NCI-H345 treated with DMSO at 0.1 percent for 48 hours (cell line): ENCODE results near the gene PRSS16.

Source experiments
- DNase-seq: peaks from one replicate; lab custom pipeline; 2025; ENCODE audit not compliant: unreplicated experiment; lab: John Stamatoyannopoulos, UW

Gene PRSS16

GRCh38 chr6:27281569-27281968, 34.1 kb downstream of the PRSS16 start:
- no peak for DNase-seq

- DNase-seq: no peak
Observed at GRCh38 chr6:27283279-27283678, 35.8 kb downstream of the PRSS16 start.

GRCh38 chr6:27286141-27286540, 38.6 kb downstream of the PRSS16 start:
- DNase-seq: no peak

- no peak for DNase-seq
Observed at GRCh38 chr6:27287751-27288135, 40.2 kb downstream of the PRSS16 start.

- DNase-seq: no peak
Observed at GRCh38 chr6:27288136-27289044, 40.9 kb downstream of the PRSS16 start.

GRCh38 chr6:27290065-27290849, 42.8 kb downstream of the PRSS16 start:
- no peak for DNase-seq

GRCh38 chr6:27290850-27291208, 43.3 kb downstream of the PRSS16 start:
- DNase-seq: no peak

- DNase-seq: peak; percentile 22
Observed at GRCh38 chr6:27293436-27294098, 46.1 kb downstream of the PRSS16 start.

GRCh38 chr6:27294409-27294808, 46.9 kb downstream of the PRSS16 start:
- DNase-seq: no peak

- DNase-seq: peak; percentile 68
Observed at GRCh38 chr6:27295301-27296079, 48.0 kb downstream of the PRSS16 start.

GRCh38 chr6:27296106-27296783, 48.7 kb downstream of the PRSS16 start:
- DNase-seq: no peak

GRCh38 chr6:27297484-27297856, 50.0 kb downstream of the PRSS16 start:
- DNase-seq: no peak

GRCh38 chr6:27297857-27298730, 50.6 kb downstream of the PRSS16 start:
- no peak for DNase-seq

- DNase-seq: no peak
Observed at GRCh38 chr6:27303613-27304272, 56.2 kb downstream of the PRSS16 start.
